Lung (tissue), 12 donors: ENCODE results near the gene OAS3. TPM values are rescaled to one million over a fixed set of nuclear protein-coding genes. Genes with fewer than 3 reads are reported as not detected.

Experiments
- ATAC-seq: fragments of 200-7000 bp; cut with Tn5 transposase; one replicate; pipeline ENCODE4 v1.9.1; 2020; ENCODE audit warnings: moderate number of reproducible peaks; ENCODE audit not compliant: insufficient read depth, low FRiP score
- DNase-seq, 3 donors: peaks; one replicate each; pipeline ENCODE4 v3.0.0-alpha.2; 2013 to 2017
- H3K27ac ChIP-seq, 2 donors: one replicate each; pipeline ENCODE4 v1.5.1; 2013; ENCODE audit warnings: mild to moderate bottlenecking in 2 of 2, moderate library complexity in 2 of 2, control low read depth in 1 of 2, inconsistent platforms in 1 of 2, low read depth in 1 of 2, low read length in 1 of 2
- H3K27me3 ChIP-seq, 3 donors: one replicate each; pipeline ENCODE4 v1.5.1; 2013; ENCODE audit warnings: low read length in 2 of 3; ENCODE audit not compliant: control insufficient read depth in 3 of 3, insufficient read depth in 3 of 3
- H3K36me3 ChIP-seq, 4 donors: one replicate each; pipeline ENCODE4 v1.5.1; 2013; ENCODE audit warnings: low read length in 4 of 4, mild to moderate bottlenecking in 1 of 4, moderate library complexity in 1 of 4; ENCODE audit not compliant: control insufficient read depth in 4 of 4, insufficient read depth in 4 of 4
- H3K4me1 ChIP-seq, 5 donors: one replicate each; pipeline ENCODE4 v1.5.1; 2013; ENCODE audit warnings: low read length in 5 of 5, mild to moderate bottlenecking in 2 of 5, moderate library complexity in 1 of 5; ENCODE audit not compliant: control insufficient read depth in 5 of 5, insufficient read depth in 5 of 5
- H3K4me3 ChIP-seq: one replicate; pipeline ENCODE4 v1.5.1; 2013; ENCODE audit warnings: mild to moderate bottlenecking, control low read depth, moderate library complexity
- H3K9ac ChIP-seq, 2 donors: one replicate each; pipeline ENCODE4 v1.5.1; 2013; ENCODE audit warnings: low read length in 2 of 2, control low read depth in 1 of 2; ENCODE audit not compliant: insufficient read depth in 1 of 2
- H3K9me3 ChIP-seq, 4 donors: one replicate each; pipeline ENCODE4 v1.5.1; 2013; ENCODE audit warnings: low read length in 3 of 4, mild to moderate bottlenecking in 1 of 4, moderate library complexity in 1 of 4; ENCODE audit not compliant: control insufficient read depth in 4 of 4, insufficient read depth in 3 of 4
- WGBS, 2 donors: extraction: QIAGEN DNeasy Blood & Tissue Kit; methylation state at CpG; one replicate each; pipeline ENCODE4 v1.1.7; 2013; 5-methylcytosine and 5-hydroxymethylcytosine counted together
- polyA plus RNA-seq, 2 donors: library from polyadenylated mRNA; stranded (reverse); fragments of 200-250 nt; gene quantifications; one replicate each; pipeline ENCODE4 v1.2.1, GENCODE V29; 2013
- total RNA-seq, 2 donors: library from RNA; depleted of rRNA in 1 of 2; stranded (reverse); fragments of >200 nt in 1 of 2; gene quantifications; one replicate each; pipeline ENCODE4 v1.2.1, GENCODE V29; 2014 to 2021
- TF ChIP-seq, protein P1 (sequence below): IDR thresholded peaks from 2 replicates; pipeline ENCODE4 v1.5.1; 2012; ENCODE audit warnings: mild to moderate bottlenecking; ENCODE audit errors: control extremely low read depth, extremely low read depth
- donor health status: control.
- donor health status: control.
- donor health status: Bipolar disorder and iron deficiency.
- donor health status: healthy.
- donor health status: DM: yes; HTN: yes; CAD: no.

OAS3 gene
- total and polyA plus RNA-seq, 4 donors, result 5.7 to 31.9 (median 19.3) TPM

DNA sequence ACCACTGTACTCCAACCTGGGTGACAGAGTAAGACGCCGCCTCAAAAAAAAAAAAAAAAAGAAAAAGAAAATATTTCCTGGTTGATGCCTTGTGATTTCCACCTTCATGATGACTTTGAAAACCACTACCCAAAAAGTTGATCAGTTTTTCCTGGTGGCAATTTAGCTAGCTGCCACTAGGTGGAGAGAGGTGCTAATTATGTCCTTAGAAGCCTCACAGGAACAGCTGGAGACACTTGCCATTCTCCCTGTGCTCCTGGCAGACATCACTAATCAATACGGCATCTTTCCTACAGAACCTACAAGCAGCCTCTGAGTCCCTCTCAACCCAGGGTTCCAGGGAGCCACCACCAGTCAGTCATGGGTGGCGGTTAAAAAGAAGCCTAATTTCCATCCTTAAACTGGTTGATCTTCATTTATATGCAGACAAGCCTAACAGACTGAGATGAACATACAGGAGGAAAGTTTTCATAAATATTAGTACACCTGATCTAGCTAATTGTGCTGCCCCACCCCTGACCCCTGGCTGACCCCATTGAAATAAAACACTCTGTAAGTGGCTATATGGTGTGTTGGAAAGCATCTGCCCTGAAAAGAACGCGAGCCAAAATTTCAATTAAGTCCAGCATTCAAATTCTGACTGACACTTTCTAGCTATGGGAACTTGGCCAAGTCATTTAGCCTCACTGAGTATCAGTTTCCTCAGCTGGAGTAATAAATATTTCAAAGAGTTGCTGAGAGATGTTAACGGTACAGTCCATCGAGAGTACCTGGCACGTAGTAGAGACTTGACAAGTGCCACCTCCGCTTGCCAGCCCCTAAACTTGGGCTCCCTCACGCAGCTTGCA lies 37.8 kb upstream of the OAS3 start:
- Histone ChIP-seq H3K4me1 (peaks cover 0 to 2% (median 0%) of the 10 kb centered on the region in 5 donors), H3K36me3 (no peaks in the 10 kb centered on the region), H3K4me3 (no peak overlapping the region), H3K27ac (no peak overlapping the region), H3K27me3 (peaks cover 0 to 6% (median 2%) of the 10 kb centered on the region in 3 donors), H3K9ac (no peak overlapping the region), H3K9me3 (peaks cover 0 to 3% (median 0%) of the 10 kb centered on the region in 4 donors)
- DNase-seq (peak in 2 of 3 donors; percentile 25 to 33), ATAC-seq (peak; percentile 62)
- 81 to 87% methylated on average over 11 of the region's 11 CpGs for WGBS, 2 donors
- TF ChIP-seq, protein P1, sequence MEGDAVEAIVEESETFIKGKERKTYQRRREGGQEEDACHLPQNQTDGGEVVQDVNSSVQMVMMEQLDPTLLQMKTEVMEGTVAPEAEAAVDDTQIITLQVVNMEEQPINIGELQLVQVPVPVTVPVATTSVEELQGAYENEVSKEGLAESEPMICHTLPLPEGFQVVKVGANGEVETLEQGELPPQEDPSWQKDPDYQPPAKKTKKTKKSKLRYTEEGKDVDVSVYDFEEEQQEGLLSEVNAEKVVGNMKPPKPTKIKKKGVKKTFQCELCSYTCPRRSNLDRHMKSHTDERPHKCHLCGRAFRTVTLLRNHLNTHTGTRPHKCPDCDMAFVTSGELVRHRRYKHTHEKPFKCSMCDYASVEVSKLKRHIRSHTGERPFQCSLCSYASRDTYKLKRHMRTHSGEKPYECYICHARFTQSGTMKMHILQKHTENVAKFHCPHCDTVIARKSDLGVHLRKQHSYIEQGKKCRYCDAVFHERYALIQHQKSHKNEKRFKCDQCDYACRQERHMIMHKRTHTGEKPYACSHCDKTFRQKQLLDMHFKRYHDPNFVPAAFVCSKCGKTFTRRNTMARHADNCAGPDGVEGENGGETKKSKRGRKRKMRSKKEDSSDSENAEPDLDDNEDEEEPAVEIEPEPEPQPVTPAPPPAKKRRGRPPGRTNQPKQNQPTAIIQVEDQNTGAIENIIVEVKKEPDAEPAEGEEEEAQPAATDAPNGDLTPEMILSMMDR, result peak; percentile 78

DNA sequence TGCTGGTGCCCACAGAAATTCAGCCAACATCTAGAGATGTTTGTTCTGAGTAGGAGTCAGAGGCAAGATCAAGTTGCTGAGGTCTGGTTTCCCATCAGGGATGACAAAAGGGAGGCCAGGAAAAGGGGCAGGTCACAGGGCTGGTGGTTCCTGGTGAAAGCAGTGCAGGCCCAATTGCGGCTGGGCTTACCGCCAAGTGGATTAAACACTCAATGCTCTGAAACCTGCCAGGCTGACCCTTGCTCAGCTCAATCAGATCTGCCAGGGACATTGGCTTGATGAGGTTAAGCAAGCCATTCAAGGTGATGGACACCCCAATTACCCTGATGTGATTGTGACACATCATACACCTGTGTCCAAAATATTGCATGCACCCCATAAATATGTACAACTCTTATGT lies 37.0 kb upstream of the OAS3 start:
- Histone ChIP-seq H3K36me3 (no peaks in the 10 kb centered on the region), H3K27ac (no peak overlapping the region), H3K9me3 (peaks cover 0 to 2% (median 0%) of the 10 kb centered on the region in 4 donors), H3K4me3 (no peak overlapping the region), H3K9ac (no peak overlapping the region), H3K27me3 (peaks cover 0 to 6% (median 2%) of the 10 kb centered on the region in 3 donors), H3K4me1 (peaks cover 0 to 2% (median 0%) of the 10 kb centered on the region in 5 donors)
- ATAC-seq (no peak), DNase-seq (no peak)
- WGBS, 2 donors, result 89 to 94% methylated on average over 2 of the region's 2 CpGs
- TF ChIP-seq, protein P1, result no peak

DNA sequence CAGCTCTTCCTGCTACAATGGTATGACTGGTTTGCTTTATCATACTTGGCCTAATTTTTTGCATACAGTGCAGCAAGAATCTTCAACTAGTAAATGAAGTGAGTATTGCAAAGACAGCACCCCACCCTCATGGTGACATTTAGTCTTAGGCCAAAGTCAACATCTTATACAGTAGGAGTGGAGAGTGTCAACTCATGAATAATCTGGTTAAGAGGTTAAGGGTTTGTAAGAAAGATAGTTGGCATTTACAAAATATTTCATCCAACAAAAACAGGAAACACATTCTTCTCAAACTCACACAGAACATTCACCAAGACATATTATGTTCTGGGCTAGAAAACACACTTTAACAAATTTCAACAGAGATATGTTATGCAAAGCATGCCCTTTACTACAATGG lies 33.7 kb upstream of the OAS3 start:
- Histone ChIP-seq H3K9me3 (no peaks in the 10 kb centered on the region), H3K4me3 (no peak overlapping the region), H3K36me3 (no peaks in the 10 kb centered on the region), H3K27ac (no peak overlapping the region), H3K9ac (no peak overlapping the region), H3K27me3 (no peaks in the 10 kb centered on the region), H3K4me1 (peaks cover 0 to 6% (median 0%) of the 10 kb centered on the region in 5 donors)
- DNase-seq (no peak), ATAC-seq (no peak)
- TF ChIP-seq, protein P1, result no peak
